ENCODE measurements around the gene IGFL2. TPM values are rescaled to one million over a fixed set of nuclear protein-coding genes. Genes with fewer than 3 reads are reported as not detected.

IGFL2 gene
- total RNA-seq, 2 donors from 2014 or later = 0.84 TPM; not detected in 1

DNA sequence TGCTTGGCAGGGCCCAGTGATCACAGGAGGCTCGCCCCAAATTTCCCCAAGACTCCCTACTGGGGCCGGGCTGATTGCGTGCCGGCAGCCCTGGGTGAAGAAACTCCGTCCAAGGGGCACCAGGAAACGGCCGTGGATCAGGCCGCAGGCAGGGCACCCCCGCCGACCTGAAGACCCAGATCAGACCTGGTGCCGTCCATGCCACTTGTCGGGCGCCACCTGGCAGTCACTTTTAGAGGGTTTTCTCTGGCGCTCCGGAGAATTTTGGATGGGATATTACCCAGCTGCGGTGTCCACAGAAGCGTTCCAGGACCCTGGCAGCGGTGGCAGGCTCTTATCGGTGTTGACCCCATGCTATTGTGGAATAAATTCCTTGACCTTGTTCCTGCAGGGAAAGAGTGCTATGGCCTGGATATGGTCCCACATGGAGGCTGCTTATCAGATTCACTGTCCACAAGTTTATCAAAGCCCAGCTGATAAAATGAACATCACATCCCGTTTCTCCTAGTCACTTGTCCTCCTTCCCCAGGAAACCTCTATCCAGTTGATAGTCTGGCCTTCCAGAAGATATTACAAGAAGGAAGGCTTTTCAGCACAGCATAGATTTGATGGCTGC lies 38.2 kb downstream of the IGFL2 start:
- peak overlapping the region; percentile 32 for H3K4me3 ChIP-seq (ENCODE audit: low read length)
- H3K27me3 Mint-ChIP-seq (ENCODE audit: insufficient read depth) = peaks cover 12% of the 10 kb centered on the region
- DNase-seq = peak; percentile 53
- H3K4me1 ChIP-seq (ENCODE audit: control insufficient read depth, insufficient read depth, low read length) = peaks cover 10% of the 10 kb centered on the region
- no peaks in the 10 kb centered on the region for H3K36me3 Mint-ChIP-seq (ENCODE audit: low read depth)
- no peak overlapping the region for H3K9ac ChIP-seq (ENCODE audit: extremely low read depth, low read length, poor library complexity, severe bottlenecking)
- H3K27me3 ChIP-seq (ENCODE audit: control insufficient read depth, insufficient read depth, low read length, poor library complexity, severe bottlenecking) = no peaks in the 10 kb centered on the region
- H3K9me3 ChIP-seq (ENCODE audit: control insufficient read depth, low read length) = no peaks in the 10 kb centered on the region
- peaks cover 19% of the 10 kb centered on the region for H3K4me1 Mint-ChIP-seq
- H3K27ac Mint-ChIP-seq = no peak overlapping the region
- TF ChIP-seq, protein P1, sequence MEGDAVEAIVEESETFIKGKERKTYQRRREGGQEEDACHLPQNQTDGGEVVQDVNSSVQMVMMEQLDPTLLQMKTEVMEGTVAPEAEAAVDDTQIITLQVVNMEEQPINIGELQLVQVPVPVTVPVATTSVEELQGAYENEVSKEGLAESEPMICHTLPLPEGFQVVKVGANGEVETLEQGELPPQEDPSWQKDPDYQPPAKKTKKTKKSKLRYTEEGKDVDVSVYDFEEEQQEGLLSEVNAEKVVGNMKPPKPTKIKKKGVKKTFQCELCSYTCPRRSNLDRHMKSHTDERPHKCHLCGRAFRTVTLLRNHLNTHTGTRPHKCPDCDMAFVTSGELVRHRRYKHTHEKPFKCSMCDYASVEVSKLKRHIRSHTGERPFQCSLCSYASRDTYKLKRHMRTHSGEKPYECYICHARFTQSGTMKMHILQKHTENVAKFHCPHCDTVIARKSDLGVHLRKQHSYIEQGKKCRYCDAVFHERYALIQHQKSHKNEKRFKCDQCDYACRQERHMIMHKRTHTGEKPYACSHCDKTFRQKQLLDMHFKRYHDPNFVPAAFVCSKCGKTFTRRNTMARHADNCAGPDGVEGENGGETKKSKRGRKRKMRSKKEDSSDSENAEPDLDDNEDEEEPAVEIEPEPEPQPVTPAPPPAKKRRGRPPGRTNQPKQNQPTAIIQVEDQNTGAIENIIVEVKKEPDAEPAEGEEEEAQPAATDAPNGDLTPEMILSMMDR (conservative IDR thresholded peaks at IDR 0.05) = peak; percentile 27
- peaks cover 1% of the 10 kb centered on the region for H3K9me3 Mint-ChIP-seq
- no peak overlapping the region for H3K4me3 Mint-ChIP-seq
- H3K27ac ChIP-seq (ENCODE audit: low read depth, low read length) = no peak overlapping the region
- WGBS, 2 experiments (ENCODE audit: insufficient coverage in 1 of 2, insufficient read length in 1 of 2) = 93 to 96% methylated on average over 11 to 20 of the region's 20 CpGs
- H3K36me3 ChIP-seq (ENCODE audit: control insufficient read depth, insufficient read depth, low read length) = no peaks in the 10 kb centered on the region

DNA sequence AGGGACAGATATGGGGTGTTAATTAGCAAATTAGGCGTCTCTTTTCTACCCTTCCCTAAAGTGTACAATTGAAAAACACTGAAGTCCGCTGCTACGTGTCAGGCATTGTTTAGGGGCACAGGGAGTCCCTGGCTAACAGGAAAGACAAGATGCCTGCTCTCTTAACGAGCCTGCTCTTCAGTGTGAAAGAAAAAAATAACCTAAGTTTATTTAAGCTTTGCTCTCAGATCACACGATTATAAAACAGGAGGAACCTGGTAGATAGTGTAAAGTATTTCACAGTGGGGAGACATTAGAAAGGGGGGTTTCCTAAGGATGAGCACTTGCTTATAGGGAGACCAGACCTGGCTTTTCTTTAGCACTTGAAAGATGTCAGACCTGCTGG lies 38.7 kb downstream of the IGFL2 start:
- H3K27ac ChIP-seq (ENCODE audit: low read depth, low read length) = no peak overlapping the region
- TF ChIP-seq, protein P1 (conservative IDR thresholded peaks at IDR 0.05) = no peak
- no peak overlapping the region for H3K9ac ChIP-seq (ENCODE audit: extremely low read depth, low read length, poor library complexity, severe bottlenecking)
- H3K4me1 ChIP-seq (ENCODE audit: control insufficient read depth, insufficient read depth, low read length) = peaks cover 10% of the 10 kb centered on the region
- Mint-ChIP-seq H3K4me1 (peaks cover 21% of the 10 kb centered on the region), H3K27ac (no peak overlapping the region), H3K9me3 (peaks cover 1% of the 10 kb centered on the region), H3K4me3 (no peak overlapping the region), H3K36me3 (ENCODE audit: low read depth) (no peaks in the 10 kb centered on the region), H3K27me3 (ENCODE audit: insufficient read depth) (peaks cover 12% of the 10 kb centered on the region)
- no peaks in the 10 kb centered on the region for H3K9me3 ChIP-seq (ENCODE audit: control insufficient read depth, low read length)
- H3K27me3 ChIP-seq (ENCODE audit: control insufficient read depth, insufficient read depth, low read length, poor library complexity, severe bottlenecking) = no peaks in the 10 kb centered on the region
- no peaks in the 10 kb centered on the region for H3K36me3 ChIP-seq (ENCODE audit: control insufficient read depth, insufficient read depth, low read length)
- no peak for DNase-seq
- peak overlapping the region; percentile 32 for H3K4me3 ChIP-seq (ENCODE audit: low read length)
- 79 to 89% methylated on average over 5 of the region's 5 CpGs for WGBS, 2 experiments (ENCODE audit: insufficient coverage in 1 of 2, insufficient read length in 1 of 2)

DNA sequence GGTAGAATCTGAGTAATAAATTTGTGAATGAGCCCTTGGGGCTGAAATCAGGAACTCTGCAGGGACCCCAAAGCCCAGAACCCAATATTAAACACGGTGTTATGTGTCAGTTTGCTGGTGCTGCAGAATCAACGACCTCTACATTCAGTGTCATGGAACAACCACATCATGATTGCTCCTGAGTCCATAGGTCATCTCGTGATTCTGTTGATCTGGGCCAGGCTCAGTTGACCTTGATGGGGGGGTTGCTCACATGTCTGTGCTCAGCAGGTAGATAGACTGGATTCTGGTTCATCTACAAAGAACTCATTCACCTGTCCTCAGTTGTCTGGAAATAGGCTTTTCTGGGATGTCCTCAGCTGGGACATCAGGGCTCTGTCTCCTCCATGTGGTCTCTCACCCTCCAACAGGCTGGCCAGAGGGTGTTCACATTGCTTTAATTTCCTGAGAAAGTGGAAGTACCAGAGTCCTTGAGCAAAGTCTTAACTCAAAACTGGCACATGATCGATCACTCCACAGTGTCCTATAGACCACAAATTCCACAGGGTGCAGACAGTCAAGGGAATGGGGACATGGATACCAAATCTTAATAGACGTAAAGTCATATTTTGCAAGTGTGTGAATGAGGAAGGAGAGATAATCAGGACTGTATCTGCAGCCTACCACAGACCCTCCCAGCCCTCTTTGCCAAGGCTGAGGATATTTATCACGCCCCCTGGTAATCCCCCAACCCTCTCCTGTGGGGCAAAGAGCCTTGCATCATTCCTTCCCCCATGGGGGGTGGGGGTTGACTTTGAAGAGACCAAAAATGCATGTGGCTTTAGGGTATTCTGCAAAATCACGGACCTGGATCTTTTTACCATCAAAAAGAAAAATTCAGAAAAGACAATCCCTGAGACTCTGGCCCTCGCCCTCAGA lies 42.2 kb downstream of the IGFL2 start:
- Histone ChIP-seq H3K27ac (ENCODE audit: low read depth, low read length) (no peak overlapping the region), H3K4me1 (ENCODE audit: control insufficient read depth, insufficient read depth, low read length) (peaks cover 10% of the 10 kb centered on the region), H3K9me3 (ENCODE audit: control insufficient read depth, low read length) (no peaks in the 10 kb centered on the region), H3K4me3 (ENCODE audit: low read length) (no peak overlapping the region), H3K27me3 (ENCODE audit: control insufficient read depth, insufficient read depth, low read length, poor library complexity, severe bottlenecking) (no peaks in the 10 kb centered on the region), H3K9ac (ENCODE audit: extremely low read depth, low read length, poor library complexity, severe bottlenecking) (no peak overlapping the region), H3K36me3 (ENCODE audit: control insufficient read depth, insufficient read depth, low read length) (no peaks in the 10 kb centered on the region)
- no peaks in the 10 kb centered on the region for H3K36me3 Mint-ChIP-seq (ENCODE audit: low read depth)
- DNase-seq = no peak
- H3K9me3 Mint-ChIP-seq = no peaks in the 10 kb centered on the region
- H3K27me3 Mint-ChIP-seq (ENCODE audit: insufficient read depth) = peaks cover 2% of the 10 kb centered on the region
- H3K4me1 Mint-ChIP-seq = peaks cover 25% of the 10 kb centered on the region
- no peak overlapping the region for H3K27ac Mint-ChIP-seq
- TF ChIP-seq, protein P1 (conservative IDR thresholded peaks at IDR 0.05) = no peak
- H3K4me3 Mint-ChIP-seq = no peak overlapping the region
- 75 to 88% methylated on average over 4 to 7 of the region's 8 CpGs for WGBS, 2 experiments (ENCODE audit: insufficient coverage in 1 of 2, insufficient read length in 1 of 2)

All from endodermal cell (in vitro differentiated cells).